OCI-LY1 (cell line): ENCODE data around the gene RPL7A.

Experiments used
- EZH2 ChIP-seq: fragments of 200-600 bp; sonication (generic), shearing (Covaris generic); IDR thresholded peaks from 2 replicates; pipeline ENCODE4 v1.8.0; 2017; ENCODE audit warnings: borderline replicate concordance, mixed run types, mild to moderate bottlenecking, antibody characterized with exemption, low read length, moderate library complexity, mixed read lengths
- TF ChIP-seq, protein P1 (sequence below): fragments of 200-600 bp; sonication (generic), shearing (Covaris generic); IDR thresholded peaks from 2 replicates; pipeline ENCODE4 v1.5.1; 2017; ENCODE audit warnings: mild to moderate bottlenecking, antibody characterized with exemption, low read length, moderate library complexity, mixed read lengths

DNA sequence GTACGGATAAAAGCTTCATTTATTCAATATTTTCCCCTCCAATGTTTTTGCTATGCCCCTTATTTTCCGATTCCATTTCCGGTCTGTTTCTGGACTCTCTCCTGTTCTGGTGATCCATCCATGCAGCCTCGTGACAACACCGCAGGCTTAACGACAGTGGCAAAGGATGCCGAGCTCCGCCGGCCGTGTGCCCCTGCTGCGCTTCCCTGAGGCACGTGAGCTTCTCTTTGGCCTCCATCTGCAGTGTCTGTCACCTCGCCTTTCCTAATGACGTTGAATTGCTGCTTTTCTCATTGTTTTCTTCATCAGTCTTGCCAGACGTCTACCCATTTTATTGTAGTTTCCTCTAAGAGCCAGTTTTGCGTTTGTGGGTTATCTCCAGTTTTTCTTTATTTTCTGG is 40.7 kb upstream of the RPL7A start:
- TF ChIP-seq, protein P1, sequence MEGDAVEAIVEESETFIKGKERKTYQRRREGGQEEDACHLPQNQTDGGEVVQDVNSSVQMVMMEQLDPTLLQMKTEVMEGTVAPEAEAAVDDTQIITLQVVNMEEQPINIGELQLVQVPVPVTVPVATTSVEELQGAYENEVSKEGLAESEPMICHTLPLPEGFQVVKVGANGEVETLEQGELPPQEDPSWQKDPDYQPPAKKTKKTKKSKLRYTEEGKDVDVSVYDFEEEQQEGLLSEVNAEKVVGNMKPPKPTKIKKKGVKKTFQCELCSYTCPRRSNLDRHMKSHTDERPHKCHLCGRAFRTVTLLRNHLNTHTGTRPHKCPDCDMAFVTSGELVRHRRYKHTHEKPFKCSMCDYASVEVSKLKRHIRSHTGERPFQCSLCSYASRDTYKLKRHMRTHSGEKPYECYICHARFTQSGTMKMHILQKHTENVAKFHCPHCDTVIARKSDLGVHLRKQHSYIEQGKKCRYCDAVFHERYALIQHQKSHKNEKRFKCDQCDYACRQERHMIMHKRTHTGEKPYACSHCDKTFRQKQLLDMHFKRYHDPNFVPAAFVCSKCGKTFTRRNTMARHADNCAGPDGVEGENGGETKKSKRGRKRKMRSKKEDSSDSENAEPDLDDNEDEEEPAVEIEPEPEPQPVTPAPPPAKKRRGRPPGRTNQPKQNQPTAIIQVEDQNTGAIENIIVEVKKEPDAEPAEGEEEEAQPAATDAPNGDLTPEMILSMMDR, result no peak
- TF ChIP-seq EZH2, result no peak
